GM21515 (cell line): ENCODE data around the gene LRRN4.
"Not testable (repeated sequence)": the region's sequence is repeated elsewhere in the genome, so short reads cannot be mapped to it uniquely, and the experiment has no call there.

Source experiments
- ATAC-seq: cut with Tn5 transposase; IDR thresholded peaks from one replicate; pipeline ENCODE4 v1.9.1; 2021; ENCODE audit not compliant: unreplicated experiment

Gene LRRN4

GRCh38 chr20:6060213-6060612 lies 6.4 kb upstream of the LRRN4 start:
- no peak for ATAC-seq

- ATAC-seq, result no peak
Measured at GRCh38 chr20:6058684-6059295, 4.9 kb upstream of the LRRN4 start.

DNA sequence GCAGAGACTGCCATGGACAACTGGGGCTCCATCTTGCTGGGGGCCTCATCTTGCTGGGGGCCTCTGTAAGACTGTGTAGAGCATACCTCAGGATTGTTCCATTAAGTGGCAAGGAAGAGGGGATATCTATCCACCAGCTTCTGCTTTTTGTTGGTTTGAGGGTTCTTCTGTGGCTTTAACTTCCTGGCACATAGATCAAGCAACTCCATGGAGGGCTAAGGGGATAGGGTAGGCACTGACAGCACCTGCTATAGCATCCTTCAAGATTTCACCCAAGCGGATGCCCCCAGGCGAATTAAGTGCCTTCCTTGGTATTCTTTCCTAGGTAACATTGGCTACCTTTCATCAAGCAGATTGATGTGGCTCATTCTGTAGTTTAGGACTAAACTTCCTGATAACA lies 3.8 kb upstream of the LRRN4 start:
- ATAC-seq, result no peak

GRCh38 chr20:6057139-6057538 lies 3.3 kb upstream of the LRRN4 start:
- no peak for ATAC-seq

DNA sequence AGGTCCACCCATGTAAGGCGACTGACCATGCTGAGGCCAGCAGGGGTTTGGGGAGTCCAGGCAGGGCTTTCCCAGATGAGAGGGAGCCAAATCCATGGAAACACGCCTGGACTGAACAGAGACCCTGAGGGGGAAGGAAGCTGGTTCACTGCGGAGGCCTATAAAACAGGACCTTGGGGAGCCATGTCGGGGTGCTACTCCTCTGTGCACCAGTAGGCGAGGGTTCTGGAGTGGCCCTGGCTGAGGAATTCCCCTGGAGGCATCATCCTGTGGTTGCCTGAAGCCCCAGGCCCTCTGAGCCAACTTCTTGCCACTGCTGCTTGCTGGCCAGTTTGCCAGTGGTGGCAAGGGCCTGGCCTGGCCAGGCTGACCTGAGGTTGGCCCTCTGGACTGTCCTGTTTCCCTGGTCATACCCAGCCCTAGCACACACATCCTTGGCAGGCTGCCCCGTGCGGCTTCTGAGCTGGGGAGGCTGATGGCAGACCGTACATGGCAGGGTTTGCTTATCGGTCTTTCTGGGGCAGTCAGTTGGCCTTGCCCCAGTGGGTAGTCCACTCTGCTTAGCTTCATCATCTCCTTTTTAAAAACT lies 2.2 kb upstream of the LRRN4 start:
- no peak for ATAC-seq

GRCh38 chr20:6055161-6055783 lies 1.4 kb upstream of the LRRN4 start:
- ATAC-seq, result no peak

DNA sequence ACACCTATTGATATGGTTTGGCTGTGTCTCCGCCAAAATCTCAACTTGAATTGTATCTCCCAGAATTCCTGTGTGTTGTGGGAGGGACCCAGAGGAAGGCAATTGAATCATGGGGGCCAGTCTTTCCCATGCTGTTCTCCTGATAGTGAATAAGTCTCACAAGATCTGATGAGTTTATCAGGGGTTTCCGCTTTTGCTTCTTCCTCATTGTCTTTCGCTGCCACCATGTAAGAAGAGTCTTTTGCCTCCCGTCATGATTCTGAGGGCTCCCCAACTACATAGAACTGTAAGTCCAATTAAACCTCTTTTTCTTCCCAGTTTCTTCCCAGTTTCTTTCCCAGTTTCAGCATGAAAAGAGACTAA lies 810 bp upstream of the LRRN4 start:
- not testable (repeated sequence) for ATAC-seq

DNA sequence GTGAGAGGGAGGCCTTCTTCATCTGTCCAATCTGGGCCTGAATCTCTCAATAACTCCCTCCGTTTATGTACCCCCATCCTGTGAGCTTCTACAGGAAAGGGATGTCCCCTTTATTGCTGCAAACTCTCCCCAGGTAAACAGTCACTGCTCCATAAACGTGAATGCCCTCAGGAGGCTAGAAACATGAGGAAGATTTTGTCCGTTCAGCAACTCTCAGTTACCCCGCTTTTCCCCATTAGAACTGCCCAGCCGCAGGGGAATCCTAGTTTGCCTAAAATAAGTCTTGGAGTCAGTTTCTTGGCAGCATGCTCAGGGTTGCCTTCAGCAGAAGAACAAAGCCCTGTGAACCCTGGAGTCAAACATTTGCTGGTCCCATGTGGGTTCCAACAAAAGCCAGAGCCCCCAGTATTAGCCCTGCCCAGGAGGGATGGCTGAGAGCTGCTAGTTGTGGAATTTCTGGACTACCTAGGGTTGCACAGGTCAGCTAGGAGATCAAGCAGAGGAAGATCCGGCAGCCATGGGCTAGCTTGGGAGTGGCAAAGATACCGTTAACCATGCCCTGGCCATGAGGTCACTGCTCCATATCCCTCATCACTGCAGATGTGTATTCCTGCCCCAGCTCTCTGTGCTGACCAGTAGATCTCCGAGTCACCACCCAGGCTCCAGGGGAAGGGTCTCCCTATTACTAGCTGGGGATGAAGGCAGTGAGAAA lies 640 bp downstream of the LRRN4 start:
- ATAC-seq, result no peak

GRCh38 chr20:6051505-6051904 lies 2.4 kb downstream of the LRRN4 start:
- no peak for ATAC-seq

- ATAC-seq, result no peak
Measured at GRCh38 chr20:6048391-6048790, 5.5 kb downstream of the LRRN4 start.

DNA sequence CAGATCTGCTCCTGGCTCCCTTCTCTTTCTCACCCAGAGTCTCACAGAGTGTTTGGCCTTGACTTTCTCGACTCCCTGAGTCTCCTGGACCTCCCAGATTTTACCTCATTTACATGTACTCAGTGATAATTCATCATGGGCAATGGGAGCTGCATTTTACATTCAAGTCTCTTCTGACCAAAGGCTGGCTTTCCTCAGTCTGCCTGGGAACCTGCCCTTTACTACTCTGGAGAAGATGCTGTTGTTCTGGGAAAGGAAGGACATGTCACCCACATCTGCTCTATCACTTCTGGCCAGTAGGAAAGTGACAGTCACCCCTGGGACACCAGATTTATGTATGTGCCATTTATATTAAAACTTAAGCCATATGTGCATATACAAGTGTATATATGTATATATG lies 7.4 kb downstream of the LRRN4 start:
- ATAC-seq, result no peak

DNA sequence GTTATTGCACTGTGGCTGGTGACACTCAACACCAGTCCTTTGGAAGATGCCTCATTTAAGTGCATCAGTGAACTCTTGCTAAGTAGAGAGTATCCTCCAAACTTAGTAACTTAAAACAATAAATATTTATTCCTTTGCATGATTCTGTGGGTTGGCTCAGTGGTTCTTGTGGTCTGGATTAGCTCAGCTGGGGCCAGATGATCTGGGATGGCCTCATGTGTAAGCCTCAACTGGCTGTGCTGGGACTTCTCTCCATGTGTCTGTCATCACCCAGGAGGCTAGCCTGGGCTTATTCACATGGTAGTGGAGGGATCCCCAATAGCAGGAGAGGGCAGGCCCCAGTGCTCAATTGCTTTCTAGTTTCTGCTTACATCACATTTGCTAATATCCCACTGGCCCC lies 8.3 kb downstream of the LRRN4 start:
- no peak for ATAC-seq

DNA sequence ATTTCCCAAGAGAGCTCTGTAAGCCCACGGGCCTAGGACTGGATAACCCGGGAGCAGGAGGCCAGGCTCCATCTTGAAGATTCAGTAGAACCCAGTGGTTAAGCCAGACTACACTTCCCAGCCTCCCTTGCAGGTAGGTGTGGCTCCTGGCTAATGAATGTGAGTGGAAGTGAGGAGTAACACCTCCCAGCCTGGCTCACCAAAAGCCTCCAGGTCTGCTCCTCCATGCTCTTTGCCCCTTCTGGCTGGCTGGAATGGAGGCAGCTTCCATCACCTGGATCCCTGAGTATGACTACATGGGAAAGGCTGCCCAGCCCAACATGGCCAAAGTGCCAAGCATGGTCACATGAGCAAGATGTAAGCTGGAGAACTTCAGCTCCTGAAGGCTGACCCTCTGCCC lies 9.7 kb downstream of the LRRN4 start:
- ATAC-seq, result no peak

- no peak for ATAC-seq
Measured at GRCh38 chr20:6041808-6042265, 12.0 kb downstream of the LRRN4 start.

DNA sequence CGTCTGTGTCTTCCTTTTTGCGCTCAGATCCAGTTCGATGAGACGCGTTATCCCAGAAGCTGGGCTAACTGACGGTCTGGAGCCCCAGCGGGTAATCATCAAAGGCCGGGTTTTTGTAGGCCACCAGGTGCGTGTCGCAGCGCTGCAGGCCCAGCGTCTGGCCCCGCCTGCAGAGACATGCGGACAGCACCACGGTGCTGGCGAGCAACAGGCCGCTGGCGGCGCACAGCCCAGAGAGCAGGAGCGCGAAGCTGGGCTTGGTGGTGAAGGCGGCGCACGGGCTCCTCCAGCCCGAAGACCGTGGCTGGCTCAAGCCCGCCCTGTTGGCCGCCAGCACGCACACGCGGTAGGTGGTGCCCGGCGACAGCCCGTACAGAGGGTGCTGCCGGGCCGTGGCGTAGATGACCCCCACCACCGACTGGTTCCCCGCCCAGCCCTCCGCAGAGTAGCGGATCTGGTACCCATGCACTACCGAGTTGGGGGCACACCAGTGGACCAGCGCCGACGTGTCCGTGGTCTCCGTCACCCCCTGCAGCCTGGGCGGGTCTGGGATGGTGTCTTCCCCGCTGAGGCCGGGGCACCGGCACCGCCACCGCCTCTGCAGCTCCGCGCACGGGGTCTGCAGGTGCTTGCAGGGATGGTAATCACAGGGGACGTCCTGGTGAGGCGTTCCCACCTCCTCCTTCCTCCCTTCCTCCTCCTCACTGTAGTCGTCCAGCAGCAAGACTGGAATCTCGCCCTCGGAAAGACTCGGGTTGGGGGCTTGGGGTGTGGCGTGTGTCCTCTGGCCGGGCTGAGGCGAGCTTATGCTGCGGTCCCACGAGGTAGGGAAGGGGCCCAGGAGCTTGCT lies 12.7 kb downstream of the LRRN4 start:
- ATAC-seq, result no peak

DNA sequence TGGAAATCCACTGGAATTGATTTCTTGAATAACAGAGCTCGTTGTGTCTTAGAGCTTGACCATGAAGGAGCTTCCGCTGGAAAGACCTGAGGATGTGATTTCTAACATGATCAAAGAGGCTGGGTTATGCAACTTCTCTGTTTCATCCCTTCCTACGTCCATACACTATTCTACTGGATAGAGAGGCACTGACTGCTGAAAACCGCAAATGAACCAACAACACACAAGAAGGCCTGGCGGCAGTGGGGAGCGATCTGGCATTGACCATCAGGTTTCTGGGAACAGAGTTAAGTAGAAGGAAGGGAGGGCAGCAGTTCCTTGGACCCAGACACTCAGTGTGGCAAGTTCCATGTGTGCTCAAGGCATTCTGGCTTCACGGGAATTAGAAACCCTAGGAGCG lies 13.3 kb downstream of the LRRN4 start:
- ATAC-seq, result no peak

GRCh38 chr20:6039766-6040165 lies 14.1 kb downstream of the LRRN4 start:
- ATAC-seq, result no peak

DNA sequence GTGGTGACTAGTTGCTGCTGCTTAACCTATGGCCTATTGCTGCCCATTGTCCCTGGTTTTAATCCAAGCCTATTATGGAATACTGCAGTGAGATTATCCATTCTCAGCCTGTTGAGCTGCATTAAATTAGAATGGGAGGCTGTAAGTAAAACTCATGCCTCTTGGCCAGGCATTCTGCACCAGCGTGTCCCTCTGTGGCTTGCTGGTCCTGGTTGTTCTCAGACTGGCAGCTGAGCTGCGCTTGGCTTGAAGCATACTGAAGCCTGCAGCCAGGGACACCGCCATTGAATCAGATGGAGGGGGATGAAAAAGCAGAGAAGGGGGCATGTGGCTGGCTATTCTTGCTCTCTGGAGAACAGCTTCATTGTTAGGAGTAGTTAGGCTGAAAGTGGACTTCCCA lies 15.6 kb downstream of the LRRN4 start:
- no peak for ATAC-seq

- no peak for ATAC-seq
Measured at GRCh38 chr20:6037082-6037481, 16.8 kb downstream of the LRRN4 start.

DNA sequence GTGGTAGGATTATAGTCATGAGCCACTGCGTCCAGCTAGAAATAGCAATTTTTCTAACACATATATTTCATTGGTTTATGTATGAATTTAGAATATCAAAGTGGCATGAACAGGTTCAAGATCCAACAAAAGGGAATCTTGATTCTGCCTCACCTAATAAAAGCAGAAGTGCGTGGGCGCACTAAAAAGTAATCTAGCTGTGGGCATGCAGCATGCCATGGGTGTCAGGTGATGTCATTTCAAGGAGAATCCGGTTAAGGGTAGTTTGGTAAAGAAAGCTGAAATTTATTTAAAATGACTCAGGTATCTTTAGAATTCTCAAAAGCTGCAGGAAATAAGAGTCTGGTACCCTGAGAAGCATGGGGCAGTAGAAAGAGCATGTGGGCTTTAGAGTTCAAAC lies 17.6 kb downstream of the LRRN4 start:
- no peak for ATAC-seq
